ENCODE data around the gene SEZ6L2. TPM values are rescaled to one million over a fixed set of nuclear protein-coding genes. Genes with fewer than 3 reads are reported as not detected.
"Not testable (repeated sequence)": the region's sequence is repeated elsewhere in the genome, so short reads cannot be mapped to it uniquely, and the experiment has no call there.

Gene SEZ6L2
- polyA plus RNA-seq, 3 donors: 10.1 to 13.6 (median 11.7) TPM

DNA sequence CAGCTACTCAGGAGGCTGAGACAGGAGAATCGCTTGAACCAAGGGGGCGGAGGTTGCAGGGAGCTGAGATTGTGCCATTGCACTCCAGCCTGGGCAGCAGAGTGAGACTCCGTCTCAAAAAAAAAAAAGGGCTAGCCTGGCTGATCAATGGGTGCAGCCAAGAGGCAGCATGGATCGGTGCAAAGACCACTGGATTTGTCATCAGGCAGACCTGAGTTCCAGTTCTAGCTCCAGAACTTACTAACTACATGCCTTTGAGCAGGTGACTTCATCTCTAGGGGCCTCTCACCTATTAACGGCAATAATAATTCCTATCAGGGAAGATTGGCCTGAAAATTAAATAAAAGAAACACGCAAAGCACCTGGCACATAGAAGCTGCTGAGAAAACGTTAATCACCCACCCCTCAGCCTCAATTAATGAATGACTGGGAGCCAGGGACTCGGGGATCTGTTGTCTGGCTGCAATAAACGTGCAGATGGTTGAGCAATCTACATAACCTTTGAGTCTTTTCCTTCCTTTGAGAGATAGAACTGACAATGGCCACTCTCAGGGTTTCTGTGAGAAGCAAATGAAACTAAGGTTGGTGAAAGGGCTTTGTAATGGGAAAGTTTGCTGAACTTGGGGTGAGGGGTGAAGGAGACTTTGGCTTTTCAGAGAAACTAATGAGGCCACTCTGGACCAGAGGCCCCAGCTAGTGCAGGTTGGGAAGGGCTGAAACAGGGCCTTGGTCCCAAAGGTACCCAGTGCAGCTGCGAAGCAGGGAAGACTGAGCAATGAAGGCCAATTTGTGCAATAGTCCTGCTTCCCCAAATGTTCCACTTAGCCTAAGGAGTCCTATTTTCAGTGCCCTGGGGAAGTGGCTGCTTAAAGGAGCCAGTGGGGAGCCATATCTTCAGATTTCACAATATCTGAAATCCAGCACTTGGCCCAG is 7.6 kb downstream of the SEZ6L2 start:
- no peak for DNase-seq

DNA sequence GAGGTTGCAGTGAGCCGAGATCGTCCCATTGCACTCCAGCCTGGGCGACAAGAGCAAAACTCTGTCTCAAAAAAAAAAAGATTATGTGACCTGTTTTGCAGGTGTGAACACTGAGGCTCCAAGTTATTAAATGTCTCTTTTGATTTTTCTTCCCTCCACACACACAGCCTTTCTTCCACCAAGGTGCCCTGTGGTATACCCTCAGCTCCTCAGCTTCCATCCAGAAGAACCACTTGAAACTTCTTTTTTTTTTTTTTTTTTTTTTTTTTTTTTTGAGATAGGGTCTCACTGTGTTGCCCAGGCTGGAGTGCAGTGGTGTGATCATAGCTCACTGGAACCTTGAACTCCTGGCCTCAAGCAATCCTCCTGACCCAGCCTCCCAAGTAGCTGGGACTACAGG is 10.0 kb downstream of the SEZ6L2 start:
- not testable (repeated sequence) for DNase-seq

DNA sequence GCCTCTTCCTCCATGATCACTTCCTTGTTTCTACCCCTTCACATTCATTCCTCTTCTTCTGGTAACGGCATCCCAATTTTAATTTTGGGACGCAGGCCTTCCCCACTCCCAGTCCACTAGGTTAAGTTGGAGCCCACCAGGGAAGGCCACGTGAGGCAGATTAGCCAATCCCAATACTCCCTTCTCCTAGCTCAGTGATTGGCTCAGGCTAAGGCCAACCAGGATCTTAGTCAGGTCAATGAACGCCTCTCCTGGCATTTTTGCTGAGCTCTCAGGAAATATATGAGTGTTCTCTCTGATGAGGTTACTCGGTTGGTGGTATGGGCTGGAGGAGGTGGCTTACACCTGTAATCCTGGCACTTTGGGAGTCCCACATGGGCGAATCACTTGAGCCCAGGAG is 15.4 kb downstream of the SEZ6L2 start:
- no peak for DNase-seq

DNA sequence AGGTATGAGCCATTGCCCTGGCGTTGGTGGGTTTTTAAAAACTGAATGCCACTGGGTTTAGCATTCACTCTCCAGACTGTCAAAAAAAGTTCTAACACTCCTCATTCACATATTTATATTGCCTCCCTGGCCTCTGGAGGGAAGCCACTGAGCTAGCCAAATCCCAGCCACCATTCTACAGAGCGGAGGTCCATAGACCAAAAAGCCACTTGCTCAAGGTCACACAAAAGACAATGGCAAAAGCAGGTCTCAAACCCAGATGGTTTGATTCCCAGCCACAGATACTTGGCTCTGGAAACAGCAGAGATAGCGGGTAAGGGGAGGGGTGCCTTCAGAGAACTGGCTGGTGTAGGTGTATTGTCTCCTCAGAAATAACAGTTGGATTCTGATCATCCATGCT is 18.3 kb downstream of the SEZ6L2 start:
- DNase-seq: no peak

DNA sequence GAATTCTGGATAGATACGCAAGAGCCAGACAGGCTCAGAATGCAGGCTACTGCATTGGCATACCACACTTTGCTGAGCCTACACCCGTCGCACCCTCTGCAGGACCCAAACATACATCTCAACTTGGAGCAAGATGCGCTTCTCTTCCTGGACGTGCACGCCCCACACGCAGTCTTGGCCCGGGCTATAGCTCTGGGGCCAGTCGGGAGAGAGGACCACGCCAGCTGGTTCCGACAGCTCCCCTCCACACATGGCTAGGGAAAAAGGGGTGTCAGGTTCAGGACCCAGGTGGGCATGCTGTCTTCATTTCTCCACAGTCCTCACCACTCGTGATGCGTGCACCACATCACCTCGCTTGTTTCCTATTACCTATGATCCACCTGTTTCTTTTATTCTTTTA is 21.2 kb downstream of the SEZ6L2 start:
- DNase-seq: no peak

DNA sequence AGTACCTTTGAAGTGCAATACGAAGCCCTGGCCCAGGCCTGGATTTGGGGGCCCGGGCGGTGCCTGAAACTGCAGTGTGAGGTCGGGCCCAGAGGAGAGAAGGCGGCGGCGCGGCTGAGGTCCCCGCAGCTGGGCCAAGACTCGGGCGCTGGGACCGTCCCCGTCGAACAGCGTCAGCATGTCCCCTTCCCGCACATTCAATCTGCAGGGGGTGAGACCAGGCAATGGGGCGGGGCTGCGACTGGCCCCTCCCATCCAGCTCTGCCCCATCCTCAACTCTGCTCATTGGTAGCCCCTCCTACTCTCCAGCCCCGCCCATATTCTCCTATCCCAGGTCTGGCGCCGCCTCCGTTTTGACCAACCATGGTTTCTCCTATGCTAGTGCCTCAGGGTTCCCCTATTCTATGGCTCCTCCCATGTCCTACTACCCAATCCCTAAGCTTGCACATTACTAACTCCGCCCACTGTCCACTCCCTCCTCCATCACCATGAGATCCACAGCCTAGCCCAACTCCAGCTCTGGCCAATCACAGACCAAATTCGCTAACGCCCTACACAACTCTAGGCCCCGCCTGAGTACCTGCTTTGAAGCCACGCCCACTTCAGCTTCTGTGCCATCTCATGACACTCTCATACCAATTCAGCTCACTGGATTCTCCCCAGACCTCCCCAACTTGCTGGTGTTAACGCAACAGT is 21.9 kb downstream of the SEZ6L2 start:
- no peak for DNase-seq

DNA sequence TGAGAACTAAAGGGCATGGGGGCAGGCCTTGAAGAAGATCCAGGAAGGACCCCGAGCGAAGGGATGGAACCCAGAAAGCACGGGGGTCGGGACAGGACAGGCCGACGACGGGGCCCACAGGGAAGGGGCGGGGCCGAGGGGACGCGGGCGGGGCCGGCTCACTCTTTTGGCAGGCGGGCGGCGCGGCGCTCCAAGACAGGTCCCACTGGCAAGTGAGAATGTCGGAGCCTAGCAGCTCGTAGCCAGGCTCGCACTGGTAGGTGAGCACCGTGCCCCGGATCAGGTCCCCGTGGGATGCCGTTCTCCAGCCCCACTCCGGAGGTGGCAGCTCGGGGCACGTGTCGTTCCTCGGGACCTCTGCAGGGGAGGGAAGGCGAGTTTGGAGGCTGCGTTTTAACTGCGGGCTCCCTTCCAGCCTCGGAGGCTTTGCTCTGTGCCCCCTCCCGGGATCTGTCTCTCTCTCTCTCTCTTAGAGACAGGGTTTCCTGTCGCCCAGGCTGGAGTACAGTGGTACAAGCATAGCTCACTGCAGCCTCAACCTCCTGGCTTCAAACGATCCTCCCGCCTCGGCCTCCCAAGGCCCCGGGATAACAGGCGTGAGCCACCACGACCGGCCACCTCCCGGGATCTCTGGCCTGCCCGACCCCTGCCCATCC is 22.6 kb downstream of the SEZ6L2 start:
- DNase-seq: no peak

DNA sequence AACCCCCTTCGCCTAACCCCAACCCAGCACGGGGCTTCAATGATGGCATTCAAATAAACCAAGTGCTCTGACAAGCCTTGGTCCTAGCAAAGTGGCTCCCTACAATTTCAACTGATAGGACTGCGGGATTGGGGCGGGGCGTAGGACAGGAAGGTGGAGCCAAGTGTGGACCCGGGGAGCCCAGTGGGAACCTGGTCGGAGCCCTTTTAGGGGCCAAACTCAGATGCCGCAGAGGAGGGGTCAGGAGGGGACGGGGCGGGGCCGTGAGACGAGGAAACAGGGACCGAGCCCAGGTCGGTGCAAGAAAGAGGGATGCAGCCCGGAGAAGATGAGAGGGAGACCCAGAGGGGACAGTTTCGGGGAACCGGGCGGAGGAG is 23.1 kb downstream of the SEZ6L2 start:
- DNase-seq: no peak

DNA sequence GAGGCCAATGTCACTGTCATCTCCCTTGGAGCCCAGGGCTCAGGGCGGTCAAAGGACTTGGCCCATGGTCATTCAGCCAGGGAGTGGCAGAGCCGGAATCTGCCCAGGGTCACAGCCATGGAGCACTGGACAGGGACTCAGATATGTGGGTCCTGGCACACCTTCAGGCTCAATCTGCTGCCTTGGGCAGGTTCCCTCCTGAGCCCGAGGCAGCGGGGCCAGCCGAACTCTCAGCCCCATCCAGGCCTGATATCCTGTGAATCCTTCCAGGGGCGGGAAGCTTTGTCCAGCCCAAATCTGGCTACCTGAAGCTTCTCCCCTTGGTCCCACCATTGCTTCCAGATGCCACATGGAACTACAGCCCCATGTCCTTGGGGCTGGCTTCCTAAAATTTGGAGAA is 24.1 kb downstream of the SEZ6L2 start:
- no peak for DNase-seq

DNA sequence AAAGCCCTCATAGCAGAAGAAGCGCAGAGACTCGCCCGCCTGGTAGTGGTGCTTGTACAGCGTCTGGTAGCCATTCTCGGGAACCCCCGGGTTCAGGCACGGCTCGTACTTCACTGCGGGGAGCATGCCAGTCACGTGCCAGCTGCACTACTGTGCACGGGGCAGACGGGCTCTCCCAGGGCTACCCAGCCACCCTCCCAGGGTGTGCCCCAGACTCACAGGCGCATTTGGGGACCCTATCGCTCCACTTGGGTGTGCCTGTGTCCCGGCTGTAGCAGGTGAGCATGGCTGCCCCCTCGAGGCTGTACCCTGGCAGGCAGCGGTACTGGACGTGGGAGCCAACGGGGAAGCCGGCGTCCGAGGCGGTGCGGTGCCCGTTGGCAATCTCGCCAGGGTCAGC is 26.0 kb downstream of the SEZ6L2 start:
- DNase-seq: no peak

DNA sequence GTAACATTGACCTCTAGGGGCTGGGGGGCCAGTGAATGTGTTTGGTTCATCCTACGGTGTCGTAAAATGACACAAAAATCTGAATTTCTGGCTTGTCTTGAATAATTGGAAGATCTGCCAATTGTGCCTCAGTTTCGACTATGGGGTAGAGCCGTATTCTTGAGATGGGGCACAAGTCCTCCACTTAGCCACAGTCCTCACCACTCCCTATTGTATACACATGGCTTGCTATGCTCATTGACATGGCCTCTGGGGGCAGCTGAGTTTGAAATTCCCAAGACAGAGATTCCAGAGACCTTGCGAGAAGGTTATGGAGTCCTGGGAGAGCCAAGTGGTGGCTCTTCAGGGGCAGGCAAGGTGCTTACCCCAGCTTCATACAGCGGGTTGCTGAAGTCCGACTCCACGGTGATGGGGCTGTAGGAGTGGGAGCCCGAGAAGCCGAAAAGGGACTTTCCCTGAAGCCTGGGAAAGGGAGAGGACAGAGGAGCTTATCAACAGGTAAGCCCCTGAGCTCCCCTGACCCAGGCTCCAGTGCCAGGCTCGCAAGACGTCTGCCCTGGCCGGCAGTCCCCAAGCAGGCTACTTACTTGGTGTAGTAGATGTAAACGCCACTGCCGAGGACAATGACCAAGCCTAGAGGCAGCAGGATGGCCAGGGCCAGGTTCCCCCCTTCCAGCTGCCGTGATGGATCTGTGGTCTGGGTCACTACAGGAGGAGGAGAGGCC is 27.4 kb downstream of the SEZ6L2 start:
- no peak for DNase-seq

DNA sequence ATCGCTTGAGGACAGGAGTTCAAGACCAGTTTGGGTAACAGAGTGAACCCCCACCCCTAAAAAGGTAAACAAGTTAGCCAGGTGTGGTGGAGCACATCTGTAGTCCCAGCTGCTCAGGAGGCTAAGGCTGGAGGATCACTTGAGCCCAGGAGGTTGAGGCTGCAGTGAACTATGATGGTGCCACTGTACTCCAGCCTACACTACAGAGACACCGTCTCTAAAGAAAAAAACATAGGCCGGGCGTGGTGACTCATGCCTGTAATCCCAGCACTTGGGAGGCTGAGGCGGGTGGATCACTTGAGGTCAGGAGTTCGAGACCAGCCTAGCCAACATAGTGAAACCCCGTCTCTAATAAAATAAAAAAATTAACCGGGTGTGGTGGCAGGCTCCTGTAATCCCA is 30.3 kb downstream of the SEZ6L2 start:
- not testable (repeated sequence) for DNase-seq

DNA sequence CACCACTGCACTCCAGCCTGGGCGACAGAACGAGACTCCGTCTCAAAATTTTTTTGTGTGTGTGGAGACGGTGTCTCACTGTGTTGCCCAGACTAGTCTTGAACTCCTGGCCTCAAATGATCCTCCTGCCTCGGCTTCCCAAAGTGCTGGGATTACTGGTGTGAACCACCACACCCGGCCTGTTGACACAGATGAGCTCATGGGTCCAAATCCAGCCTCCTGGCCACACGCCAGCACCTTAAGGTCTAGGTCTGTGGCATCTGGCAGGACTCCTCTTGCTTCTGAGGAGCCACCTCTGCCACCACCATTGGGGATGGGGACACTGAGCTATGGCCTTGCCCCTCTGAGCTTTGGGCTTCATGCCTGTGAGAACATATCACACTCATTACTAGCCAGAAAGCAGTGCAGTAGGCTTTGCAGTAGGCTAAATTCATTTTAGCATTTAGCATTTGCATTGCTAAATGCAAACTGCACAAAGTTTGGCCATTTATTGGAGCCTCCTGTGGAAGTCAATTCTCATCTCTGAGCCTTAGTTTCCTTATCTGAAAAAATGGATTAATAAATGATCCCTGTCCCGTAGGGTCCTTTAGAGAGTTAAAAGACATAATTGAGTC is 30.8 kb downstream of the SEZ6L2 start:
- no peak for DNase-seq

DNA sequence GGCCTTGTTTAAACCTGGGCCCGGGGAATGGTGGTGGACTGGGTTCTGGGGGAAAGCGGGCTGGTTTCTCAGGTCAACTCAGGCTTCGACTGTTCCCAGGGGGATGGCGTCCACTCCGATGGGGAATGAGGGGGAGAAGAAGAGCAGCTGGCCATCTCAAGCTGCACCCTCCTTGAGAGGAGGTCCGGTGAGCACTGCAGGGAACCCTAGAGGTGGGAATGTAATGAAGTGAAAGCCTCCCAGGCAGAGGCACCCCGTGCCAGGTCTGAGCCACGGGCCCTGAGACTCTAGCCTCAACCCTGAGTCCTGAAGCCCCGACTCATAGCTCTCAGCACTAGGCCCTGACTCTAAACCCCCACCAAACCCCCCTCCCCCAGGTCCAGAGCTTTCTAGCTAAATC is 35.1 kb downstream of the SEZ6L2 start:
- no peak for DNase-seq

DNA sequence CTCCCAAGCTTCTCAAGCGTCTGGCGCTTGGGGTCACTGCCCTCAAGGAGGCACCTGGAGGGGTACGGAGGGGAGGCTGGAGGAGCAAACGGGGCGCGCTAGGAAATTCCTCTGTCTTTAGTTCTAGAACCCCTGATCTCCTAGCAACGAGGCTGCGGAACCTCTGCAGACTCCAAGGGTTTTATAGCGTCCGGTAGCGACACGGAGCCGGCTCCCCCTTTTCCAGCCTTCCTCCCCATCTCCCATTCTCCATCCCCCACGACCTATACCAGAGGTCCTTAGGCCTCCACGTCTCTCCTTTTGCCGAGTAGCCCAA is 35.7 kb downstream of the SEZ6L2 start:
- DNase-seq: no peak

DNA sequence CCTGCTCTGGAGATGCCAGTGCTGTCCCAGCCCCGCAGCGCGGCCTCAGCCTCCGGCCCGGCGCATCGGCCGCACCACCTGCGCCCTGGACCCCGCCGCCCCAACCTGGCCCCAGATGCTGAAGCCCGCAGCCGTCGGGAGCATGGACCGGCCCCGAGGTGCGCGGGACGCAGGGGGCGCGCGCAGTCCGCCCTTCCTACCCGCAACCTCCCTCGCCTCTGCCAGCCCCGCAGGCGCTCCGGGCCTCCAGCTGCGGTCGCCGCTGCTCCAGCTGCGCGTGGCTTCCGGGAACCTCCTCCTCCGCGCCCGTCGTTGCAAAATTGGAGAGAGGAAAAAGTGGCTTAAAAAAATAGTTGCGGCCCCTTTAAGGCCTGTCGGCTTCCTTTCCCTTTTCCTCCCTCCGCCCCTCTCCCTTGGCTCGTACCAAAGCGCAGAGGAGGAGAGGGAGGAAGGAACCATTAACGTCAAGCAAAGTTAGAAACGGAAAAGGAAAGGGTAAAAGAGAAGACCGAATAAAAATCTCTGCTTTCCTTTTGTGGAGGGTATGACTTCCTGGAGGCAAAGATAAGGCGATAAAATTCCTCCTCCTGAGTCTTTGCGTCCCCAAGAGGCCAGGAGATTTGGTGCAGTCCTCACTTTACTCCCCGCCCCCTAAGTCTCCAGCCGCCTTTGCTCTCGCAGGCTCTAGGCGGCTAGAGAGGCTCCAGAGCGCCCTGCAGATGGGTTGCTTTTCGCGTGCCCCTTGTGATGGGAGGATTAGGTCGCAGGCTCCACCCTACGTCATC is 36.3 kb downstream of the SEZ6L2 start, which contains the start of gene CDIPT:
TSS of gene CDIPT (minus strand) at position 343 of the 785 bp plus-strand sequence. CDS start 369 bp downstream, outside the sequence.
- DNase-seq: peak; percentile 97

DNA sequence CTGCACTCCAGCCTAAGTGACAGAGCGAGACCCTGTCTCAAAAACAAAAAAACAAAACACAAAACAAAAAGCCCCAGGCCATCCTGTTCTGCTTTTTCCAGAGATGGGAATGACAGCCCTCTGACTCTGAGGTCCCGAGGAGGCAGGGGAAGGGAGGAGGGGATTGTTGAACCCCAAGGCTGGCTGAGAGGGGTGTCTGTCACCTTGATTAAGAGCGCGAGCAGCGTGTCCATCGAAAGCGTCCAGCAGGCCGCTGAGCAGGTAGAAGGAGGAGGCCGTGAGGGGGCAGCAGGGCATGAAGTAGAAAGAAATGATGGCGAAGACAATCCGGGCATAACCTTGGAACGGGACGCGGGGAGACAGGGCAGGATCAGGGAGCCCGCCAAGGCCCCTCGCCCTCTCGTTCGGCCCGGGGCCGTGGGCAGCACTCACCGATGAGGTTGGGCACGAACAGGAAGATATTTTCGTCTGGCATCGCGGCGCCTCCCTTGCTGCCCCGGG is 36.9 kb downstream of the SEZ6L2 start:
- no peak for DNase-seq

DNA sequence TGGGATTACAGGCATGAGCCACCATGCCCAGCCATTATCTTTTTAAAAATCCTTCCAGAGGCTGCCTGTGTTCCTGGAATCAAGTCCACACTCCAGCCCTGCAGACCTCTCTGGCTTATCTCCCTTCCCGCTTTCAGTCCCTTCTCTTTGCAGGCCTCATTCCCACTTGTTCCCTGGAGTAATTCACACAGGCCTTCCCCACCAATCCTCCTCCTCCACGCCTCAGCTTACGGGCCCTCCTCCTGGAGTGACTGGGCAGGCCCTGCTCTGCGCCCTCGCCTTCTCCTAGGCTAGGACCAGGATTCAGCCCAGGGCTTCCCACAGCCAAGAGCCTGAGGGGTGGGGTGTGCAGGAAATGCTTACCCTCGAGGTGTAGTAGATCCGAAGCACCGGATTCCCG is 39.1 kb downstream of the SEZ6L2 start:
- DNase-seq: no peak

DNA sequence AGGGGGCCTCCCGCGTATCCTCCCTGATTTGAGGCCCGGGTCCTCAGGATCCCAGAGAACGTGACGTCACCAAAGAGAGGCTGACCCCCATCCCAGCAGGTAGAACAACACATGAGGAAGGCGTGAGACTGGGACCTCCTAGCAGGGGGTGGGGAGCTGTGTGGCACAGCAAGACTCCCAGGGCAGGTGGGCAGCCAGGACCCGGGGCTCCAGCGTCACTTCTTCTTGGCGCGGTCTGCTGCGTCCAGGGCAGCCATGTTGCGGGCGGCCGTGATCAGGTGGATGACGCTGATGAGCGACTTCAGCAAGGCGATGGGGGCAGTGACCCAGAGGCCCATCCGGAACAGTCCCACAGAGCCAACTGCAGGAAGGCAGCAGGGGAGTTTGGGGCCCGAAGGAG is 40.4 kb downstream of the SEZ6L2 start:
- DNase-seq: no peak

DNA sequence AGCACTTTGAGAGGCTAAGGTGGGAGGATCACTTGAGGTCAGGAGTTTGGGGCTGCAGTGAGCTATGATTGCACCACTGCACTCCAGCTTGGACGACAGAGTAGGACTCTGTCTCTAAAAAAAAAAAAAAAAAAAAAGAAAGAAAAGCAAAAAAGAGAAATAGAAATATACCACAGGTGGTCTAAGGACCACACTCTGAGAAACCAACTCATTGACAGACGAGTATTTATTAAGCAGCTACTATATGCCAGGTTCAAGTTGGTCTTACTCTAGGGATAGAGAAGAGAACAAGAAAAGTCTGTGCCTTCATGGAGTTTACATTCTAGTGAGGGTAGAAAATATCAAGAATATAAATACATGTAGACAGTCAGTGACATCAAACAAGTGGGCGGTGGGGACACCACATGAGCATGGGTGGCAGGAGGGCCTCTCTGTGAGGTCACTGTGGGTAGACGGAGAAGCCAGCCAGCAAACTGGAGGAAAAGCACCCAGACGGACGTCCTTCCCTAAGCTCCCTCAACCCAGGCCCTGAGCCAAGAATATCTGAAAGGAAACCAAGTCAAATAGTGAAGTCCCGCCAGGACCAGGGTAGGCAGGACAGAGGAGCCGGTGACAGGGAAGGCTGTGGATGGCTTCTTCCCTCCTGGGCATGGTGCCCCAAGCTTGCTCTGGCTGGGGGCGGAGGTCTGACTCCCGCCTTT is 41.1 kb downstream of the SEZ6L2 start:
- no peak for DNase-seq
